PC-9 (cell line): ENCODE results near the gene ABLIM1. TPM values are rescaled to one million over a fixed set of nuclear protein-coding genes. Genes with fewer than 3 reads are reported as not detected.

ENCODE experiments used
- BruUV-seq: library from RNA; stranded (reverse); fragments of 400-500 nt; replicated peaks from 2 replicates; lab custom pipeline; 2021; lab: Mats Ljungman, UMichigan
- CTCF ChIA-PET: fragments of 300-600 bp; sonication (Branson Sonifier 250); formaldehyde crosslinking; loops from one replicate; lab custom pipeline; 2022; ENCODE audit warnings: antibody characterized with exemption; lab: Charles Lee
- POLR2A ChIA-PET: fragments of 300-600 bp; sonication (Branson Sonifier 250); formaldehyde crosslinking; loops from one replicate; lab custom pipeline; 2022; ENCODE audit warnings: antibody characterized with exemption; ENCODE audit not compliant: unreplicated experiment; lab: Charles Lee
- DNase-seq, 2 experiments: peaks; one replicate each; pipeline versions ENCODE4 v3.0.0 to v3.0.0-alpha.2; 2015 to 2022; ENCODE audit warnings: mixed read lengths in 1 of 2
- H2AFZ ChIP-seq: fragments of 200-600 bp; sonication (generic); 2 replicates; pipeline ENCODE4 v1.8.1; 2017; ENCODE audit warnings: antibody characterized with exemption
- H3F3A ChIP-seq: fragments of 200-600 bp; sonication (generic); 2 replicates; pipeline ENCODE4 v1.8.1; 2017; ENCODE audit warnings: antibody characterized with exemption, mild to moderate bottlenecking, low read depth; ENCODE audit not compliant: insufficient read depth
- H3K27ac ChIP-seq: fragments of 200-600 bp; sonication (generic); 2 replicates; pipeline ENCODE4 v1.6.1; 2016; ENCODE audit warnings: mixed run types
- H3K27me3 ChIP-seq: fragments of 200-600 bp; sonication (generic); 2 replicates; pipeline ENCODE4 v1.6.1; 2016; ENCODE audit warnings: low read depth, mixed run types; ENCODE audit not compliant: insufficient read depth
- H3K36me3 ChIP-seq: fragments of 200-600 bp; sonication (generic); 2 replicates; pipeline ENCODE4 v1.6.1; 2016; ENCODE audit warnings: low read depth, mixed run types
- H3K4me1 ChIP-seq: fragments of 200-600 bp; sonication (generic); replicated peaks from 2 replicates; pipeline ENCODE4 v1.6.1; 2016; ENCODE audit warnings: mixed run types; ENCODE audit not compliant: insufficient read depth
- H3K4me2 ChIP-seq: fragments of 200-600 bp; sonication (generic); 2 replicates; pipeline ENCODE4 v1.6.1; 2017; ENCODE audit warnings: mixed run types
- H3K4me3 ChIP-seq: fragments of 200-600 bp; sonication (generic); 2 replicates; pipeline ENCODE4 v1.6.1; 2016; ENCODE audit warnings: mixed run types
- H3K79me2 ChIP-seq: fragments of 200-600 bp; sonication (generic); 2 replicates; pipeline ENCODE4 v1.6.1; 2017; ENCODE audit warnings: low read depth, mixed run types
- H3K9me2 ChIP-seq: fragments of 200-600 bp; sonication (generic); 2 replicates; pipeline ENCODE4 v1.8.1; 2017; ENCODE audit warnings: mild to moderate bottlenecking; ENCODE audit not compliant: insufficient read depth
- H3K9me3 ChIP-seq: fragments of 200-600 bp; sonication (generic); 2 replicates; pipeline ENCODE4 v1.8.1; 2016; ENCODE audit warnings: low read depth; ENCODE audit not compliant: insufficient read depth
- H4K20me1 ChIP-seq: fragments of 200-600 bp; sonication (generic); 2 replicates; pipeline ENCODE4 v1.8.1; 2017; ENCODE audit not compliant: insufficient read depth
- CTCF ChIP-seq: fragments of 200-600 bp; sonication (generic); conservative IDR thresholded peaks from 2 replicates; pipeline ENCODE4 v1.6.1; 2017; ENCODE audit warnings: mixed run types, antibody characterized with exemption, mild to moderate bottlenecking, moderate library complexity
- EZH2 ChIP-seq: fragments of 200-600 bp; sonication (generic); IDR thresholded peaks from 2 replicates; pipeline ENCODE4 v1.8.0; 2017; ENCODE audit warnings: antibody characterized with exemption, low read depth
- intact Hi-C: fragments of 100-400 bp; cut with micrococcal nuclease; formaldehyde crosslinking; loops from one replicate; pipeline ENCODE4 v1.10.0; 2022; ENCODE audit not compliant: unreplicated experiment
- total RNA-seq: library from RNA; stranded (reverse); gene quantifications from 2 replicates; pipeline ENCODE4 v1.2.3, GENCODE V29; 2021

The ABLIM1 gene
- total RNA-seq, 1 experiment from 2014 or later = 68.7 TPM

- TF ChIP-seq CTCF (no peak), EZH2 (no peak)
- no peaks in the 10 kb centered on the region for H3K9me2 ChIP-seq
- 0 out of 2 replicates have a peak overlapping the region, but pooled peaks have one; percentile 10 for H3K4me2 ChIP-seq
- DNase-seq = peak in 1 of 2 experiments; percentile 50
- no peaks in the 10 kb centered on the region for H4K20me1 ChIP-seq
- H2AFZ ChIP-seq = no peak overlapping the region
- BruUV-seq = no TSS peak
- no peaks in the 10 kb centered on the region for H3K9me3 ChIP-seq
- H3K4me3 ChIP-seq = no peak overlapping the region
- peaks cover 44% of the 10 kb centered on the region for H3F3A ChIP-seq
- H3K27me3 ChIP-seq = no peaks in the 10 kb centered on the region
- no peaks in the 10 kb centered on the region for H3K79me2 ChIP-seq
- ChIA-PET CTCF (no interaction called here), POLR2A (interaction anchor here (0.6 kb wide), 1 partner anchor 93 kb away, joined by 9 read pairs; no protein-coding TSS in a partner anchor)
- H3K27ac ChIP-seq = no peak overlapping the region
- H3K36me3 ChIP-seq = no peaks in the 10 kb centered on the region
- peaks cover 83% of the 10 kb centered on the region for H3K4me1 ChIP-seq
- intact Hi-C loops = no loop called here
Measured at GRCh38 chr10:114629824-114630730, 28.0 kb downstream of the ABLIM1 start.

GRCh38 chr10:114629083-114629823 lies 28.8 kb downstream of the ABLIM1 start:
- H4K20me1 ChIP-seq = no peaks in the 10 kb centered on the region
- H2AFZ ChIP-seq = no peak overlapping the region
- no peaks in the 10 kb centered on the region for H3K27me3 ChIP-seq
- BruUV-seq = no TSS peak
- H3F3A ChIP-seq = peaks cover 47% of the 10 kb centered on the region
- H3K4me2 ChIP-seq = no peak overlapping the region
- H3K36me3 ChIP-seq = no peaks in the 10 kb centered on the region
- H3K27ac ChIP-seq = no peak overlapping the region
- no peaks in the 10 kb centered on the region for H3K9me3 ChIP-seq
- no peak for TF ChIP-seq CTCF
- TF ChIP-seq EZH2 = no peak
- intact Hi-C loops = no loop called here
- H3K4me1 ChIP-seq = peaks cover 85% of the 10 kb centered on the region
- POLR2A ChIA-PET = no interaction called here
- no peaks in the 10 kb centered on the region for H3K79me2 ChIP-seq
- CTCF ChIA-PET = no interaction called here
- H3K9me2 ChIP-seq = no peaks in the 10 kb centered on the region
- no peak for DNase-seq
- no peak overlapping the region for H3K4me3 ChIP-seq

- POLR2A ChIA-PET = no interaction called here
- intact Hi-C loops = no loop called here
- H3K27me3 ChIP-seq = no peaks in the 10 kb centered on the region
Measured at GRCh38 chr10:114628106-114628505, 30.0 kb downstream of the ABLIM1 start.

More at GRCh38 chr10:114628106-114628505, 30.0 kb downstream of the ABLIM1 start:
- peaks cover 86% of the 10 kb centered on the region for H3K4me1 ChIP-seq
- no peak for TF ChIP-seq CTCF
- no peak for TF ChIP-seq EZH2
- no TSS peak for BruUV-seq
- no peak overlapping the region for H3K4me2 ChIP-seq
- no peaks in the 10 kb centered on the region for H4K20me1 ChIP-seq
- no peak for DNase-seq
- H3K9me2 ChIP-seq = no peaks in the 10 kb centered on the region
- H3K9me3 ChIP-seq = no peaks in the 10 kb centered on the region
- H2AFZ ChIP-seq = no peak overlapping the region
- H3K79me2 ChIP-seq = no peaks in the 10 kb centered on the region
- no peak overlapping the region for H3K27ac ChIP-seq
- no peaks in the 10 kb centered on the region for H3K36me3 ChIP-seq
- no peak overlapping the region for H3K4me3 ChIP-seq
- CTCF ChIA-PET = interaction anchor here (0.6 kb wide), 1 partner anchor 27 kb away, joined by 3 read pairs; no protein-coding TSS in a partner anchor
- peaks cover 47% of the 10 kb centered on the region for H3F3A ChIP-seq
